Jurkat, Clone E6-1 (cell line): ENCODE results near the gene CDC26.
A peak's percentile ranks its signal among the peaks of the same experiment; 100 is the strongest.

Source experiments
- DNase-seq: peaks from one replicate; pipeline ENCODE4 v3.0.0-alpha.2; 2011; ENCODE audit warnings: low read depth, low spot score
- H3K4me3 ChIP-seq: 2 replicates; pipeline ENCODE4 v1.5.1; 2011; ENCODE audit warnings: mild to moderate bottlenecking, low read length, control low read depth, moderate library complexity

CDC26 gene

DNA sequence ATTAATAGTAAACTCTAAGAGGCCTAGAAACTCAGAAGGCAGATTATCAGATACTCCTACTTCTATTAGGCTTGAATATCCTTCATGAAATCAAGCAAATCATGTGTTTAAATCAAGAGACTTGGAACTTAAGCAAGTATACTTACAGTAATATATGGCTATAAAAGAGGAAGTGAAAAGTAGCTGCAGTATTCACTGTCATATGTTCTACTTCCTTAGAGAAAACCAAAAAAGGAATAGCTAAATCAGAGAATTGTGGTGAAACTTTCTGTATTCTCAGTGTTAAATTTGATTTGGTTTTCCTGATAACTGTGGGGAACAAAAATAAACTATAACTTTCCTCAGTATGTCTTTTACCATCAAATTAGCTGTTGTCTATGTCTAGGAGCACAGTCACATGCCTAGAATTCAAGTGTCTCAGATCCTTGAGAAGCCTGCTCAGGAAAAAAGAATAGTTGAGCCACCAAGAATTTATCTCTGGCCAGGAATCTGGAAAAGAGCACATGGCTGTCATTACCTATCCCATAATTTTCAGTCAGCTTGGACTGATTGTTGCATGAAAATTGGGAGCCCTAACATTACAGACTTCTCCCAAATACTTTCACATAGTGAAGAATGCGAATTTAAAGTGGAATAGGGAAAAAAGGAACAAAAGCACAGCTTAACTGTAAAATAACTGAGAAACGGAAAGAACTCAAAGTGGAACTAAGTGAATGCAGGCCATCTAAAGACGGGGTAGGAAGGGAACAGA is 56.0 kb downstream of the CDC26 start:
- peak overlapping the region; percentile 99 for H3K4me3 ChIP-seq
- no peak for DNase-seq
